Vagina (tissue), 2 donors: ENCODE data around the gene DXO.

Experiments
- CTCF ChIP-seq, 3 experiments: fragments of 450-650 bp in 2 of 3; fragments of 200-600 bp in 1 of 3; sonication (generic) in 1 of 3; IDR thresholded peaks; one replicate each; pipeline ENCODE4 v1.5.1; 2017 to 2019; ENCODE audit warnings: antibody characterized with exemption in 3 of 3, mild to moderate bottlenecking in 2 of 3, moderate library complexity in 2 of 3
- POLR2A ChIP-seq, 2 donors: fragments of 450-650 bp; IDR thresholded peaks; one replicate each; pipeline ENCODE4 v1.6.1; 2017; ENCODE audit warnings: antibody characterized with exemption in 2 of 2, mild to moderate bottlenecking in 2 of 2, moderate library complexity in 2 of 2

GRCh38 chr6:31946370-31946885 lies 25.5 kb downstream of the DXO start:
- no peak for TF ChIP-seq POLR2A (IDR thresholded peaks at IDR 0.05)
- TF ChIP-seq CTCF (IDR thresholded peaks at IDR 0.05): no peak
